Measurements from ENCODE around the gene ZDHHC14. TPM values are rescaled to one million over a fixed set of nuclear protein-coding genes. Genes with fewer than 3 reads are reported as not detected.

Gene ZDHHC14
- total and polyA plus RNA-seq, 2 of the 8 experiments (the other 6 are each of a cell fraction or from before 2014, with no cell fraction given), result 2.9 to 5.3 TPM

DNA sequence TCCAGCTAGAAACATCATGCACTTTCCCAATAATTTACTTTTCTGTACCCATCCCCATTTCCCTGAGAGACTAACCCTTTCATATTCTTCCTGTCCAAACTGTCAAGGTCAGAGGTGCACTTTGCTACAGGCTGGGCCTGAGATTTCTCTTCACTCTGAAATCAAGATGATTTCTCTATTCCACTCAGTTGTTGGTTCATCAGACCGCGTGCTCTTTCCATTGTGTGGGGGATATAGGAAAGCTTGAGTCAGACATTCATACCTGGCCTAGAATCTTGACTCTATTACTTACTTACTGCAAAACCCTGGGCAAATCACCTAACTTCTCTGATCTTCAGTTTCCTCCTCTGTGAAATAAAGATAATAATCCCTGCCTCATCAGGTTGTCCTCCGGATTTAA, 4.7 kb upstream of the ZDHHC14 start (continued):
- TF ChIP-seq CHD7 (IDR thresholded peaks at IDR 0.05; ENCODE audit: insufficient replicate concordance, low read length), result no peak
- TF ChIP-seq ZNF274 (IDR thresholded peaks at IDR 0.05; ENCODE audit: borderline replicate concordance, extremely low read depth, low read length), result no peak
- no peak for TF ChIP-seq E2F6 (IDR thresholded peaks at IDR 0.05)
- no peak for TF ChIP-seq CTBP2 (IDR thresholded peaks at IDR 0.05; ENCODE audit: borderline replicate concordance, insufficient read depth, insufficient read length, low read length)
- TF ChIP-seq SIRT6 (IDR thresholded peaks at IDR 0.05; ENCODE audit: low read length), result no peak
- no peak for TF ChIP-seq RBBP5 (IDR thresholded peaks at IDR 0.05; ENCODE audit: borderline replicate concordance, low read depth, low read length)
- TF ChIP-seq RAD21 (IDR thresholded peaks at IDR 0.05 in 1 of 2, conservative IDR thresholded peaks at IDR 0.05 in 1 of 2; ENCODE audit: low read depth in 2 of 2, low read length in 2 of 2), result no peak
- no peak for TF ChIP-seq SIN3A (conservative IDR thresholded peaks at IDR 0.05 in 1 of 2, IDR thresholded peaks at IDR 0.05 in 1 of 2; ENCODE audit: low read depth in 1 of 2, low read length in 2 of 2)
- TF ChIP-seq EGR1 (IDR thresholded peaks at IDR 0.05; ENCODE audit: borderline replicate concordance, low read depth, low read length), result no peak
- no peak for TF ChIP-seq CREB1 (IDR thresholded peaks at IDR 0.05)
- no peak for TF ChIP-seq GTF2F1 (IDR thresholded peaks at IDR 0.05; ENCODE audit: borderline replicate concordance, low read depth, low read length)
